ENCODE measurements around the gene INPP4A. TPM values are rescaled to one million over a fixed set of nuclear protein-coding genes. Genes with fewer than 3 reads are reported as not detected.

The INPP4A gene
- total RNA-seq, 1 donor, result 52.8 TPM

GRCh38 chr2:98472961-98473746 lies 28.5 kb downstream of the INPP4A start:
- no peak for DNase-seq (ENCODE audit: low read depth in 2 of 3, low spot score in 2 of 3)

DNA sequence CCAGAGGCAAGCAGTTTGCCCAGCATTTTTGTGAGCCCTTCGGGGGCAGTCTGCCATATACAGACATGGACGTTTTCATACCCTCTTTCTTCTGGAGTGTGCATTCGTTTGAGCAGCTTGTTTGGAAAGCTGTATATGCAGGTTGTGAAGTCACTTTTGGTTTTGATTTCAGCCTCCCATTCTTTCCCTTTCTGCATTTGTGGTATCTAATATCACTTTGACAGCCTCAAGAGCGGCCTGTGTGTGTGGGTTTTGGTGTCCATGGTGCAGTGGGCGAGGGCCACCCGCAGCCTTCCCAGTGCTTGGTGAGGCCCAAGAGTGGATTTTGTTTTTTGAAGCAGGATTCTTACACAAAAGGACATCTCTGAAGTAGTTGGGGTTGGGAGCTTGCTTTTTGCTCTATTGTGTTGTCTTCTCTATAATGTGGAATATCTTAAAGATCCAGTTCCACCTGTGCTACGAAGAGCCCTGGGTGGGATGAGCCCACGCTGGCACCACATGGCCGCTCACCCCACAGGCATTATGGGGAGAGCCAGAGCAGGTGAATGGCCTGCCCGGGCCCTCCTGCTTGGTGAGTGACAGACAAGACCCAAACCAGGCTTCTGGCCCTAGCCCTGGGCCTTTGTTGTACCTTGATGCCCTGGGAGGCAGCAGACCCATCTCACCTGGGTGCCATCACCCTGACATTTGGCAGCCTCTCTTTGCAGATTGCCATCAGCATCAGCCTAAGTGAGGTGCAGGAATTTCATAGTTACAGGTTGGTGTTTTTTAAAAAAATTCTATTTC lies 29.5 kb downstream of the INPP4A start:
- DNase-seq (ENCODE audit: low read depth in 2 of 3, low spot score in 2 of 3), result peak in 1 of 3 donors; percentile 49

GRCh38 chr2:98474979-98475632 lies 30.4 kb downstream of the INPP4A start:
- DNase-seq (ENCODE audit: low read depth in 2 of 3, low spot score in 2 of 3), result no peak

DNA sequence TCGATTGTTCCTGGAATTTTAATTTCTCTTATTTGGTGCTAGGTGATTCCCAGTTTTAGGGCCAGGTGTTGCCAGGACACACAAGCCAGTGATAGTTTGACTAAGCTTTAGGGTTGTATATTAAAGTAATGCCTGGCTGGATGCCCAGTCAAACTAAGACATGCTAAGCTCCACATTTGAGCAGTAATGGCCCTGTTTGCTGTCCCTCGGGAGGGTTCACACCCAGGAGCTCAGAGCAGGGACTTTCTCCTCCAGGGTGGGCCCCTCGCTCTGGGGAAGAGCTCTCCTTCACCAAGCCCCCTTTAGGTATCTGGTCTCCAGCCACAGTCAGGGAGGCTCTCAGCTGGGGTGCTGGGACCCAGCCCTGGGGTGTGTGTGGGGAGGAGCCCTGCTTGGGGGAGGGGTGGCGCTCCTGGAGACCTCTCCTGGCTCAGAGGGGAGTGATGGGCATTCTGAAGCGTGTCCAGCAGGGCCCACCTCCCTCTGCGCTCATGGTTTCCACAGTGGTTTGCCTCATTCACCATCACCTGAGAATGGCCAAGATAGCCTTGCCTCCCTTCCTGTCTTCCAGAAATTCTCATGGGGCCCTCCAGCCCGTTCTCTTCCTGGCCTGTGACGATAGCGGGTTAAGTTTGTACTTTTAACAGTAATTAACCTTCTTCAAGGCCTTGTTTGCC lies 31.7 kb downstream of the INPP4A start:
- no peak for DNase-seq (ENCODE audit: low read depth in 2 of 3, low spot score in 2 of 3)

GRCh38 chr2:98477036-98477435 lies 32.4 kb downstream of the INPP4A start:
- DNase-seq (ENCODE audit: low read depth in 2 of 3, low spot score in 2 of 3), result no peak

DNA sequence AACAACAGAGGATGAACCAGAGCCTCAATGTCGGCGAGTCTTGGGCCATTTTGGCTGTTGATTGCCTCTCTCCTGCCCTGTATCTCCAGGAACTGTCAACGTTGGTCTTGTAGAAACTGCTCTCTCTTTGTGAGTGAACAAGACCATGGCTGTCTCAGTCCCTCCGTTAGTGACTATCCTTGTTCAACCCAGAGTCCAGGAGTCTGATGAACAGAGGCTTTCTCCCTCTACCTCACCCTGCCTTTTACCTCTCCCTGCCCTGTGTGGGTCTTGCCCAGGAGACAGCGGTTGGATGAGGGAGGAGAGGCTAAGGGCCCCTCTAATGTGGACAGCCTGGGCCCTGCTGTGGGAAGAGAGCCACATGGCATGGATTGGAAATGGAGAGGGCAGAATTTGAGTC lies 32.8 kb downstream of the INPP4A start:
- DNase-seq (ENCODE audit: low read depth in 2 of 3, low spot score in 2 of 3), result no peak

DNA sequence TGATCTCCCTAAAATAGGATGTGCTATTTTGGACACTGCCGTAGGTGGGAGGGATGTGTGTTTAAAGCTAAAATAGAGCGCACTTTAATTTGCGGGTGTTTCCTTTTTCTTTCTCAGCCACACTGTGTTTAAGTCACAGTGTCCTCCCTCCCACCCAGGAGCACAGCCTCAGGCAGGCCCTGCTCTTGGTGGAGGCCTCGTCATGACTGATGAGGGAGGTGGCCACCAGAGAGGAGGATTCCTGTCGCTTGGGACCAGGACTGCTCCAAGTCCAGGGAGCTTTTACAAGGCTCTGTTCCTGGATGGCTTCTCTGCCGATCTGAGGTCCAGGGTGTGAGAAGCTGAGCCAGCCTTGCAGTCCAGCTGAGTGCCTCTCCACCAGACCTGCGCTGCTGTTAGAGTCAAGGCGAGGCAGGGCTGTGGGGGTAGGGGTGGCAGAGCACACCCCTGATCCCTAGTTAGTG lies 33.5 kb downstream of the INPP4A start:
- no peak for DNase-seq (ENCODE audit: low read depth in 2 of 3, low spot score in 2 of 3)

DNA sequence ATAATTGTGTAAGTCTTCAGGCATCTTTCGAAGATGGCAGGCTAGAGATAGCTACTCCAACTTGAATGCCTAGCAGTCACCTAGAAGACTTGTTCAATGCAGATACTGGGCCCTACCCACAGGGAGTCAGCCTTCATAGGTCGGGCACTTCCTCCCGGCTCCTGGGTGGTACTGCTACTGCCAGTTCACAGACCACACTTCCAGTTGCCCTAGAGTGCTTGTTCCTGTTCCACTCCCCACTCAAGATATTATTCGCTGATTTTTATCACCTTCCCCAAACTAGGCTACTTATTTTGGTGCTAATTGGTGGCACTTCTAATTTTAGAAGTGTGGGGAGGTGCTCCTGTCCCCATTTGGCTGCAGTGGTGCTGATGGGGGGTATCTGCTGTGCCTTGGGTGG lies 34.2 kb downstream of the INPP4A start:
- DNase-seq (ENCODE audit: low read depth in 2 of 3, low spot score in 2 of 3), result peak in 1 of 3 donors; percentile 40

DNA sequence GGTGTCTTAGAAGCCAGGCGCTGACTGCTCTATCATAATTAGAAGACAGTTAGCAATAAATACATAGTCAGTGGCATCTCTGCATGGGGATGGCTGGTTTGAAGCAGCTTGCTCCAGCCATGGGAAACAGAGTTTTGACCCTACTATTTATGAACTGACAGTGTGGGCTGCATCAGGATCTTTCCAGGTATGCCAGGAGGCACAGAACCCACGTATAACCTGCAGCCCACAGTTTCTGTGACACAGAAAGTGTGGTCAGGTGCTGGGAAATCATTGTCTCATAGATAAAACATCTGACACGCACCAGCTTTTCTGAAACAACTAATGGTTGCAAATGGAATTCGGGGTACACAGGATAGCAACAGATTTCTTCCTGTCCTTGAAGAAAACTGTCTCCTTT lies 34.7 kb downstream of the INPP4A start:
- DNase-seq (ENCODE audit: low read depth in 2 of 3, low spot score in 2 of 3), result no peak

GRCh38 chr2:98479959-98480524 lies 35.4 kb downstream of the INPP4A start:
- peak in 2 of 3 donors; percentile 28 to 73 for DNase-seq (ENCODE audit: low read depth in 2 of 3, low spot score in 2 of 3)

GRCh38 chr2:98480598-98480997 lies 35.9 kb downstream of the INPP4A start:
- no peak for DNase-seq (ENCODE audit: low read depth in 2 of 3, low spot score in 2 of 3)

GRCh38 chr2:98482362-98482761 lies 37.7 kb downstream of the INPP4A start:
- DNase-seq (ENCODE audit: low read depth in 2 of 3, low spot score in 2 of 3), result no peak

GRCh38 chr2:98483257-98483861 lies 38.7 kb downstream of the INPP4A start:
- no peak for DNase-seq (ENCODE audit: low read depth in 2 of 3, low spot score in 2 of 3)

- DNase-seq (ENCODE audit: low read depth in 2 of 3, low spot score in 2 of 3), result no peak
These were observed 39.5 kb downstream of the INPP4A start for GRCh38 chr2:98484121-98484557.

DNA sequence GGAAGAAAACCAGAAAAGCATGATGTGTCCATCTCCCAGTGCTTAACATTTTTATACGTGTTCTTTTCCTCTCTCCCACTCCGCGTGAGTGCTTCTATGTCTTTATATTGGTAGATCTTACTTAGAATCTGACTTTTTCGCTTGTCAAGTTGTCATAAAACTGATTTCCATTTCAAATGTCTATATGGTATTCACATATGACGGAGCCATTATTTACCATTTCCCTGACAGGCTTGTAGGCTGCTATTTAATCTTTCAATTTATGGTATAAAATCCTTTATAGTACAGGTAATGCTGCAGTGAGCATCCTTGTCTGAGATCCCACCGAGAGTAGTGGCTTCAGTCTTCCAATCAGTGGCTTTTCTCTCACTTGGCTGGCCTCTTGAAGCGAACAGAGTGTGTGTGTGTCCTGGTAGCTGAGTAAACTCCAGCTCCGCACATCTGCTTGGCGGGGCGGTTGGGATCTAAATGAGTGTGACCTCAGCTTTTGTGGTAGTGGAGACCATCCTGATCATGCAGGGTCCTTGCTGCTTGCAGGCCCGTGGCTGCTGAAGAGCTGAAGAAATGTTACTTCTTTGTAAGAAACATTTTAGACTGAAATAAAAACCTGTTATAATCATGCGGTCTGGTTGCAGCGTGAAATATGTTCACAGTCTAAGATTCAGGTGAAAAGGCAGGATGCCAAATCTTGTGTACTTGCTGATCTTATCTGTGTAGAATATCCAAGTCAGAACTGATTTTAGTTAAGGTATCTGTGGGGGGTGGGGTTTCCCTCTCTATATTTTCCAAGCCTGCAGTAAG lies 40.2 kb downstream of the INPP4A start:
- no peak for DNase-seq (ENCODE audit: low read depth in 2 of 3, low spot score in 2 of 3)

DNA sequence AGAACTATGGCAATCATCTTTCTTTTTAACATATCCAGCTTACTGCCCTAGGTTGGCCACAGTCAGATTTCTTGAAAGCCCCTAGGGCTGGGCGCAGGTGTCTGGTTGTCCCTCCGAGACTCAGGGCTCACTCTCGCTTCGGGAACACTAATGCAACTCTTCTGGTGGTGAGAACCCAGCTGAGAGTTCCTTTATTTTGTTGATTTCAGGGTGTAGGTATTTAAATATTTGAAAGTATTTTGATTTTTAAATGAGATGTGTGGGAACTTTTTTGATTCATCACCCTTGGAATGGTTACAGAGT lies 40.7 kb downstream of the INPP4A start:
- no peak for DNase-seq (ENCODE audit: low read depth in 2 of 3, low spot score in 2 of 3)

DNA sequence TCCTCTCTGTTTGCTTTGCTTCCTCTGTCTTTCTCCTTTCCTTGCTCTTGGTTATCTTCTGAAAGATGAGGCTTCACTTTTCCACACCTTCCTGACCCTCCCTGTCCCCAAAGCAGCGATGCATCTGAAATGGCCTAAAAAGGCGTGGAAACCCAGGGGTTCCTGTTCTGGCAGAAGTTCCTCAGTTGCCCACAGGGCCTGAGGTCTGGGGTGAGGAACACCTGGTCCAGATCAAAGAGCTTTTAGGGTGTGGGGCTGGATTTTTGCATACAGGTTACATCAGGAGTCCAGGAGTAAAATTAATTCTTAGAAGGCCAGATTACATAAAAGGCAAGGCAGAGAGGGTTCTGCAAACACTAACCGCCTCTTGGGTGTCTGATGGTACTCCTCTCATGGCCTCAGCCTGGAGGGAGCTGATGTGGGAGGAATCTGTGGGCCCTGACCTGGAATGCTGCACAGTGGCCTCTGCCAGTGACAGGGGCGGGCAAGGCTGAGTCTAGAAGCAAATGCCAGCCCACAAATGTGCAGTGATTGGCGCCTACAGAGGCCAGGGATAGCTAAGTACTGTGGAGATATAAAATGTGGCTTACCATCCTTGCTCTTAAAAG lies 41.8 kb downstream of the INPP4A start:
- DNase-seq (ENCODE audit: low read depth in 2 of 3, low spot score in 2 of 3), result no peak

- no peak for DNase-seq (ENCODE audit: low read depth in 2 of 3, low spot score in 2 of 3)
These were observed 42.6 kb downstream of the INPP4A start for GRCh38 chr2:98487101-98487805.
